Measurements from ENCODE around the gene TGFBR3.

- TF ChIP-seq CTCF (IDR thresholded peaks at IDR 0.05) (no peak), POLR2A (IDR thresholded peaks at IDR 0.05) (no peak)
Measured at GRCh38 chr1:91742848-91743292, 143.1 kb downstream of the TGFBR3 start.
